Measurements from ENCODE around the gene HDGFL2. TPM values are rescaled to one million over a fixed set of nuclear protein-coding genes. Genes with fewer than 3 reads are reported as not detected.

HDGFL2 gene
- 37.7 and 60.6 TPM in 2 replicates for total RNA-seq

DNA sequence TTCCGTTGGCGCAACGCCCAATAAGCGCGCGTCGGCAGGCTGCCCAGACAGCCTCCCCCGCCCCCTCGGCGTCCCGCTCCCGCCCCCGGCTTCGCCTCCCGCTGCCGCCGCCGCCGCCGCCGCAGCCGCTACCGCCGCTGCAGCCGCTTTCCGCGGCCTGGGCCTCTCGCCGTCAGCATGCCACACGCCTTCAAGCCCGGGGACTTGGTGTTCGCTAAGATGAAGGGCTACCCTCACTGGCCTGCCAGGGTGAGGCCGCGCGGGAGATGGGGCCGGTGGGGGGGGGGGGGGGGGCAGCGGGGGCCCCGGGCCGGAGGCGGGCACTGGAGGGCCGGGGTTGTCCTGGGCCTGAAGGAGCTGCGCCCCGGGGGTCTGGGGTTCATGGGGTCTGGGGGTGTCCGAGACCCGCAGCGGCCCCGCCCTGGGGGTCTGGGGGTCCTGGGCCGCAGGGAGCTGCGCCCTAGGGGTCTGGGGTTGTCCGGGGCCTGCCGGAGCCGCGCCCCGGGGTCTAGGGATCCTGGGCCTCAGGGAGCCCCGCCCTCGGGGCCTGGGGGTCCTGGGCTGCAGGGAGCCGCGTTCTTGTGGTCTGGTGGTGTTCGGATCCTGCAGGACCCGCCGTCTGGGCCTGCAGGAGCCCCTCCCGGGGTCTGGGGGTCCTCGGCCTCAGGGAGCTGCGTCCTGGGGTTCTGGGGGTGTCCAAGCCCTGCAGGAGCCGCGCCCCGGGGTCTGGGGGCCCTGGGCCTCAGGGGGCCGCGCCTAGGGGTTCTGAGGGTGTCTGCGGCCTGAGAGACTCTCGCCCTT, at the start of gene HDGFL2:
HDGFL2 (plus strand) TSS at position 124 of the 801 bp plus-strand sequence; CDS start at position 178, 54 bp downstream.

DNA sequence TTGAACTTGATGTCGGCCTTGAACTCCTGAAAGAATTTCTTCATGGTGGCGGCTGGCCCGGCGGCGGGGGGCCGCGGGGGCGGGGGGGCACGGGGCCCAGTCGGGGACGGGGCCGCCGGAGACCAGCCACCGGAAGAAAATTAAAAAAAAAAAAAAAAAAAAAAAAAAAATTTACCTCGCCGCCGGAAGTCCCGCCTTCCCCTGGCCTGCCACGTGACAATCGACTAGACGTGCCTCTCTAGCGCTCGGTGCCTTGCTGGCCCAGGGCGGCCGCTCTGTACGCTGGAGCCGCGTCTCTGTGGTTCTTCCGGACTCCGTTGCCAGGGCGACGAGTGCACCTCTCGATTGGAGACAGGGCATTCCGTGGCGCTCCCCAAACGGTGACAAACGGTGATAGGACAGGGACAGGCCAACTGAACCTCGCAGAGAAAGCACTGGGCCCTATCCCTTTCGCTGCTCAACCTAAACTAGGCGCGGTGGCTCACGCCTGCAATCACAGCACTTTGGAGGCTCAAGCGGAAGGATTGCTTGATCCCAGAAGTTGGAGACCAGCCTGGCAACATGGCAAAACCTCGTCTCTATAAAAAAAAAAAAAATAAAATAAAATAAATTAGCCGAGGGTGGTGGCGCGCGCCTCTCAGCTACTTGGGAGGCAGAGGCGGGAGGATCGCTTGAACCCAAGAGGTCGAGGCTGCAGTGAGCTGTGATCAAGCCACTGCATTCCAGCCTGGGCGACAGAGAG, 14.3 kb upstream of the HDGFL2 start, which contains the start of gene UBXN6:
UBXN6 (minus strand) TSS at position 141 of the 742 bp plus-strand sequence; CDS start at position 44, 97 bp downstream.

GRCh38 chr19:4518345-4519171, 46.5 kb downstream of the HDGFL2 start, which contains the start of gene PLIN4:
Gene PLIN4 (minus strand): TSS chr19:4518486. CDS start chr19:4518272, 214 bp downstream.

GRCh38 chr19:4534836-4535658, 63.0 kb downstream of the HDGFL2 start, which contains the start of gene PLIN5:
Gene PLIN5 (minus strand): TSS chr19:4535224. CDS start chr19:4534074, 1,150 bp downstream.

GRCh38 chr19:4539693-4540581, 67.8 kb downstream of the HDGFL2 start, which contains the start of gene LRG1:
Gene LRG1 (minus strand): TSS chr19:4540036. CDS start chr19:4540013, 23 bp downstream.

Other genes starting within 250 kb of the HDGFL2 start
- 0.28 and 0.30 TPM in 2 replicates for gene EBI3, start 242.8 kb upstream of the HDGFL2 start, total RNA-seq
- gene YJU2, start 225.2 kb upstream of the HDGFL2 start, total RNA-seq: 8.0 and 12.1 TPM in 2 replicates
- gene SHD, start 193.0 kb upstream of the HDGFL2 start, total RNA-seq: not detected in 2 replicates
- gene TMIGD2, start 169.9 kb upstream of the HDGFL2 start, total RNA-seq: not detected in 2 replicates
- 16.9 and 23.8 TPM in 2 replicates for gene FSD1, start 167.7 kb upstream of the HDGFL2 start, total RNA-seq
- gene STAP2, start 133.5 kb upstream of the HDGFL2 start, total RNA-seq: 1.2 and 3.0 TPM in 2 replicates
- 4.5 and 4.6 TPM in 2 replicates for gene MPND, start 128.7 kb upstream of the HDGFL2 start, total RNA-seq
- gene SH3GL1, start 71.8 kb upstream of the HDGFL2 start, total RNA-seq: 28.5 and 65.0 TPM in 2 replicates
- 2.4 and 9.3 TPM in 2 replicates for gene CHAF1A, start 69.7 kb upstream of the HDGFL2 start, total RNA-seq
- 77.8 and 78.7 TPM in 2 replicates for gene UBXN6, start 14.5 kb upstream of the HDGFL2 start, total RNA-seq
- 0.09 TPM in 1 of 2 replicates, not detected in the other for gene PLIN4, start 46.2 kb downstream of the HDGFL2 start, total RNA-seq
- gene PLIN5, start 62.9 kb downstream of the HDGFL2 start, total RNA-seq: not detected in 2 replicates
- not detected in 2 replicates for gene LRG1, start 67.7 kb downstream of the HDGFL2 start, total RNA-seq
- gene SEMA6B, start 87.4 kb downstream of the HDGFL2 start, total RNA-seq: 0.23 and 0.30 TPM in 2 replicates
- gene TNFAIP8L1, start 167.2 kb downstream of the HDGFL2 start, total RNA-seq: 1.5 and 5.6 TPM in 2 replicates
- gene MYDGF, start 198.0 kb downstream of the HDGFL2 start, total RNA-seq: 282 and 364 TPM in 2 replicates